ENCODE measurements around the gene ATXN10. TPM values are rescaled to one million over a fixed set of nuclear protein-coding genes. Genes with fewer than 3 reads are reported as not detected.

The ATXN10 gene
- total and polyA plus RNA-seq, 3 donors from 2014 or later: 171 to 204 (median 176) TPM

- Histone ChIP-seq H3K27ac (no peak overlapping the region), H3K9me3 (no peaks in the 10 kb centered on the region), H3K27me3 (no peaks in the 10 kb centered on the region), H3K4me1 (peaks cover 39% of the 10 kb centered on the region), H3K4me3 (no peak overlapping the region), H3K36me3 (ENCODE audit: low read depth, missing control alignments) (no peaks in the 10 kb centered on the region)
- no peak for TF ChIP-seq POLR2A (IDR thresholded peaks at IDR 0.05)
- DNase-seq: no peak
- intact Hi-C loops (cut with DNase I; ENCODE audit: low total_unique reads): no loop called here
- 62 to 64% methylated on average over 1 of the region's 1 CpG for WGBS, 2 donors
Observed at GRCh38 chr22:45689211-45689610, 17.6 kb downstream of the ATXN10 start.

GRCh38 chr22:45690008-45690407, 18.4 kb downstream of the ATXN10 start:
- H3K27ac ChIP-seq: no peak overlapping the region
- DNase-seq: no peak
- TF ChIP-seq POLR2A (IDR thresholded peaks at IDR 0.05) (no peak), CTCF (IDR thresholded peaks at IDR 0.05) (no peak)
- intact Hi-C loops (cut with DNase I; ENCODE audit: low total_unique reads): no loop called here
- peaks cover 35% of the 10 kb centered on the region for H3K4me1 ChIP-seq
- 81 to 91% methylated on average over 2 of the region's 2 CpGs for WGBS, 2 donors
- H3K36me3 ChIP-seq (ENCODE audit: low read depth, missing control alignments): no peaks in the 10 kb centered on the region
- no peak overlapping the region for H3K4me3 ChIP-seq
- H3K9me3 ChIP-seq: no peaks in the 10 kb centered on the region
- no peaks in the 10 kb centered on the region for H3K27me3 ChIP-seq

GRCh38 chr22:45692549-45692948, 20.9 kb downstream of the ATXN10 start:
- intact Hi-C loops (cut with DNase I; ENCODE audit: low total_unique reads): no loop called here
- Histone ChIP-seq H3K27me3 (no peaks in the 10 kb centered on the region), H3K4me1 (peaks cover 18% of the 10 kb centered on the region), H3K4me3 (no peak overlapping the region), H3K36me3 (ENCODE audit: low read depth, missing control alignments) (no peaks in the 10 kb centered on the region), H3K27ac (no peak overlapping the region), H3K9me3 (no peaks in the 10 kb centered on the region)
- 68 to 85% methylated on average over 1 of the region's 1 CpG for WGBS, 2 donors
- TF ChIP-seq POLR2A (IDR thresholded peaks at IDR 0.05) (no peak), CTCF (IDR thresholded peaks at IDR 0.05) (no peak)
- no peak for DNase-seq

GRCh38 chr22:45693835-45694234, 22.2 kb downstream of the ATXN10 start:
- Histone ChIP-seq H3K9me3 (no peaks in the 10 kb centered on the region), H3K36me3 (ENCODE audit: low read depth, missing control alignments) (no peaks in the 10 kb centered on the region), H3K27ac (no peak overlapping the region), H3K4me3 (no peak overlapping the region), H3K27me3 (no peaks in the 10 kb centered on the region), H3K4me1 (peaks cover 7% of the 10 kb centered on the region)
- intact Hi-C loops (cut with DNase I; ENCODE audit: low total_unique reads): no loop called here
- TF ChIP-seq CTCF (IDR thresholded peaks at IDR 0.05): no peak
- no peak for TF ChIP-seq POLR2A (IDR thresholded peaks at IDR 0.05)
- DNase-seq: no peak
- 93 to 98% methylated on average over 4 of the region's 4 CpGs for WGBS, 2 donors

GRCh38 chr22:45696227-45696626, 24.6 kb downstream of the ATXN10 start:
- intact Hi-C loops (cut with DNase I; ENCODE audit: low total_unique reads): no loop called here
- no peak overlapping the region for H3K4me3 ChIP-seq
- H3K36me3 ChIP-seq (ENCODE audit: low read depth, missing control alignments): no peaks in the 10 kb centered on the region
- no peaks in the 10 kb centered on the region for H3K4me1 ChIP-seq
- no peak overlapping the region for H3K27ac ChIP-seq
- DNase-seq: no peak
- no peaks in the 10 kb centered on the region for H3K9me3 ChIP-seq
- no peaks in the 10 kb centered on the region for H3K27me3 ChIP-seq
- TF ChIP-seq CTCF (IDR thresholded peaks at IDR 0.05) (no peak), POLR2A (IDR thresholded peaks at IDR 0.05) (no peak)
- 90 to 92% methylated on average over 6 of the region's 6 CpGs for WGBS, 2 donors
